Activated CD8-positive, alpha-beta T cell treated with anti-CD3 and anti-CD28 coated beads for 36 hours (primary cell): ENCODE data around the gene HOXB7. TPM values are rescaled to one million over a fixed set of nuclear protein-coding genes. Genes with fewer than 3 reads are reported as not detected.

Source experiments
- ATAC-seq: fragments of 200-7000 bp; cut with Tn5 transposase; one replicate; pipeline ENCODE4 v1.10.0; 2021; ENCODE audit warnings: mild to moderate bottlenecking, moderate library complexity
- CTCF ChIA-PET: fragments of 350-600 bp; sonication (Branson Sonifier 250); formaldehyde crosslinking; loops from one replicate; lab custom pipeline; 2021; ENCODE audit warnings: antibody characterized with exemption; lab: Charles Lee
- POLR2A ChIA-PET: fragments of 350-600 bp; sonication (Branson Sonifier 250); formaldehyde crosslinking; loops from one replicate; lab custom pipeline; 2021; ENCODE audit warnings: antibody characterized with exemption; lab: Charles Lee
- DNase-seq: peaks from one replicate; pipeline ENCODE4 v3.0.0-alpha.2; 2020
- H3K27ac Mint-ChIP-seq: one replicate; pipeline ENCODE4 v1.8.0; 2021; ENCODE audit warnings: mild to moderate bottlenecking, mixed read lengths
- H3K27me3 Mint-ChIP-seq: one replicate; pipeline ENCODE4 v1.8.0; 2021; ENCODE audit warnings: mixed read lengths
- H3K36me3 Mint-ChIP-seq: one replicate; pipeline ENCODE4 v1.8.0; 2021; ENCODE audit warnings: low read depth, mixed read lengths
- H3K4me1 Mint-ChIP-seq: one replicate; pipeline ENCODE4 v1.8.0; 2021; ENCODE audit warnings: low read depth, mixed read lengths
- H3K4me3 Mint-ChIP-seq: one replicate; pipeline ENCODE4 v1.8.0; 2021; ENCODE audit warnings: mild to moderate bottlenecking, moderate library complexity, mixed read lengths
- H3K9me3 Mint-ChIP-seq: one replicate; pipeline ENCODE4 v1.8.0; 2021; ENCODE audit warnings: mixed read lengths
- intact Hi-C: fragments of 100-400 bp; cut with micrococcal nuclease; formaldehyde crosslinking; loops from one replicate; pipeline ENCODE4 v1.10.0; 2022
- total RNA-seq, 2 experiments: library from RNA; stranded (reverse); gene quantifications; one replicate each; pipeline ENCODE4 v1.2.3, GENCODE V29; 2021
- TF ChIP-seq, protein P1 (sequence below): fragments of 200-600 bp; IDR thresholded peaks from one replicate; pipeline ENCODE4 v1.8.0; 2022; ENCODE audit warnings: antibody characterized with exemption, mild to moderate bottlenecking

Gene HOXB7
- total RNA-seq, 2 experiments from 2014 or later = 0.50 to 1.0 TPM

GRCh38 chr17:48647103-48647962 lies 36.5 kb upstream of the HOXB7 start:
- TF ChIP-seq, protein P1, sequence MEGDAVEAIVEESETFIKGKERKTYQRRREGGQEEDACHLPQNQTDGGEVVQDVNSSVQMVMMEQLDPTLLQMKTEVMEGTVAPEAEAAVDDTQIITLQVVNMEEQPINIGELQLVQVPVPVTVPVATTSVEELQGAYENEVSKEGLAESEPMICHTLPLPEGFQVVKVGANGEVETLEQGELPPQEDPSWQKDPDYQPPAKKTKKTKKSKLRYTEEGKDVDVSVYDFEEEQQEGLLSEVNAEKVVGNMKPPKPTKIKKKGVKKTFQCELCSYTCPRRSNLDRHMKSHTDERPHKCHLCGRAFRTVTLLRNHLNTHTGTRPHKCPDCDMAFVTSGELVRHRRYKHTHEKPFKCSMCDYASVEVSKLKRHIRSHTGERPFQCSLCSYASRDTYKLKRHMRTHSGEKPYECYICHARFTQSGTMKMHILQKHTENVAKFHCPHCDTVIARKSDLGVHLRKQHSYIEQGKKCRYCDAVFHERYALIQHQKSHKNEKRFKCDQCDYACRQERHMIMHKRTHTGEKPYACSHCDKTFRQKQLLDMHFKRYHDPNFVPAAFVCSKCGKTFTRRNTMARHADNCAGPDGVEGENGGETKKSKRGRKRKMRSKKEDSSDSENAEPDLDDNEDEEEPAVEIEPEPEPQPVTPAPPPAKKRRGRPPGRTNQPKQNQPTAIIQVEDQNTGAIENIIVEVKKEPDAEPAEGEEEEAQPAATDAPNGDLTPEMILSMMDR = no peak
- H3K4me3 Mint-ChIP-seq = peak overlapping the region; percentile 67
- no peaks in the 10 kb centered on the region for H3K36me3 Mint-ChIP-seq
- POLR2A ChIA-PET = interaction anchor here (0.6 kb wide), 1 partner anchor 46 kb away, joined by 5 read pairs; no protein-coding TSS in a partner anchor
- CTCF ChIA-PET = interaction anchor here (0.6 to 4.5 kb wide), 5 partner anchors 11 to 31 kb away, joined by 3 to 30 read pairs (median 4); no protein-coding TSS in a partner anchor
- ATAC-seq (peak; percentile 18), DNase-seq (no peak)
- intact Hi-C loops = no loop called here
- H3K4me1 Mint-ChIP-seq = peaks cover 17% of the 10 kb centered on the region
- H3K27me3 Mint-ChIP-seq = peaks cover 57% of the 10 kb centered on the region
- H3K27ac Mint-ChIP-seq = no peak overlapping the region
- H3K9me3 Mint-ChIP-seq = no peaks in the 10 kb centered on the region

- POLR2A ChIA-PET = interaction anchor here (0.6 kb wide), 2 partner anchors 12 to 338 kb away, joined by 3 read pairs; no protein-coding TSS in a partner anchor
- no peaks in the 10 kb centered on the region for H3K9me3 Mint-ChIP-seq
- TF ChIP-seq, protein P1 = no peak
- peaks cover 66% of the 10 kb centered on the region for H3K27me3 Mint-ChIP-seq
- no peak overlapping the region for H3K27ac Mint-ChIP-seq
- ATAC-seq (peak; percentile 74), DNase-seq (peak; percentile 44)
- CTCF ChIA-PET = interaction anchor here (1.1 kb wide), 1 partner anchor 9 kb away, joined by 3 read pairs; no protein-coding TSS in a partner anchor
- no peaks in the 10 kb centered on the region for H3K36me3 Mint-ChIP-seq
- peaks cover 16% of the 10 kb centered on the region for H3K4me1 Mint-ChIP-seq
- intact Hi-C loops = no loop called here
- peak overlapping the region; percentile 67 for H3K4me3 Mint-ChIP-seq
These were observed 35.6 kb upstream of the HOXB7 start for GRCh38 chr17:48646183-48647102.

DNA sequence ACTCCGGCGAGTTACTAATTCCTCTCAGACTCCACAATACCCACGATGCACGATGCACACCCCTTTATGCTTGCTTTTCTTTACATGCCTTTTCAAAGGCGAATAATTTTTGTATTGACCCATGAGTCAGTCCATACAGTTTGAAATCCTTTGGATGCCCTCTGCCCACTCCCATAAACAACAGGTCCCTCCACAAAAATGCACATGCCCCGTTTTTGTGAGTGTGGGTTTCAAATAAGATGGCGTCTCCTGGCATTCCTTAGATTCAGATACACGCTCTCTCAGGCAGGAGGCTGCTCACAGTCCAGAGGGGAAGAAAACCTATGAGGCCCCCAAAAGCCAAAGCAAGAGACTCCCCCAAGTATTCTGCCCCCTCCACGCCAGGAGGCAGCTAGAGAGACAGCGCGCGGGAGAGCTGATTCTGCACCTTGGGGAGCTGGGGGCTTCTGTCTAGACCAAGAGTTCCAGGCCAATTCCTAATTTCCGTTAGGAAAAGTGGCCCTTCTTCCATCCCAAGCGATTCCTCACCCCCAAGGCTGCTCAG lies 34.9 kb upstream of the HOXB7 start:
- POLR2A ChIA-PET = interaction anchor here (0.6 kb wide), 1 partner anchor 11 kb away, joined by 3 read pairs; no protein-coding TSS in a partner anchor
- Mint-ChIP-seq H3K9me3 (no peaks in the 10 kb centered on the region), H3K4me3 (peak overlapping the region; percentile 67), H3K4me1 (peaks cover 16% of the 10 kb centered on the region), H3K27ac (no peak overlapping the region), H3K36me3 (no peaks in the 10 kb centered on the region), H3K27me3 (peaks cover 72% of the 10 kb centered on the region)
- ATAC-seq (no peak), DNase-seq (no peak)
- intact Hi-C loops = no loop called here
- TF ChIP-seq, protein P1 = no peak
- CTCF ChIA-PET = interaction anchor here (1.1 to 2.0 kb wide), 2 partner anchors 9 to 10 kb away, joined by 3 to 8 read pairs; no protein-coding TSS in a partner anchor

DNA sequence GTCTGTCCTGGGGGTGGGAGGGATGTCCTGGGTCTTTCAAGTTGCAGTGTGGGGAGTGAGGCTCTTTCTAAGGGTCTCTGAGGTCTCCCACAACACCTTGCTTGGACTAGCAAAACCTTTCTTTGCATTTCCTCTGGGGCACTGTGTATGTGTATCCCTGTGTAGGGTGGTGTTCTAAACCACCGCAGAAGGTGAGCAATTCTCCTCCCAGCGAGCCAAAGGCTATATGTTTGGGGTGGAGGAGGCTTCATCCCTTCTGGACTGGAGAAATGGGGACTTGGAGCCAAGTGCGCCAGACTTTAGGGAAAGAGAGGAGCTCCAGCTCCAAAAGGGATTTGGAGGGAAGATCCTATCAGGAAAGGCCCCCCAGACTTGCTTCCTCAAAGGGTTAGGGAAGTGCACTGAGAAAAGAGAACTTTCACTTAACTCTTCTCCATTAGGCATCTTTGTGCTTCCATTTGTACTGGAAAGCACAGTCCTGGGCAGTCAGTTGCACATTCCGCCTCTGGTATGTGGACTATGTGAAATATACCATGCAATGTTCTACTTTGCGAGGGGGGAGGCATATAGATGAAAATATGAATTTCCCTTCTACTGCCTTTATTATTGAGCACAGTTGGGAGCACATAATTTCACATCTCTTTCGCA lies 34.2 kb upstream of the HOXB7 start:
- ChIA-PET POLR2A (no interaction called here), CTCF (interaction anchor here (2.0 kb wide), 1 partner anchor 9 kb away, joined by 8 read pairs; no protein-coding TSS in a partner anchor)
- peaks cover 75% of the 10 kb centered on the region for H3K27me3 Mint-ChIP-seq
- peaks cover 16% of the 10 kb centered on the region for H3K4me1 Mint-ChIP-seq
- no peaks in the 10 kb centered on the region for H3K9me3 Mint-ChIP-seq
- H3K4me3 Mint-ChIP-seq = no peak overlapping the region
- DNase-seq (no peak), ATAC-seq (no peak)
- no peaks in the 10 kb centered on the region for H3K36me3 Mint-ChIP-seq
- TF ChIP-seq, protein P1 = no peak
- intact Hi-C loops = no loop called here
- H3K27ac Mint-ChIP-seq = no peak overlapping the region
